ENCODE results near the gene ZBTB7C.

Gene ZBTB7C

GRCh38 chr18:48206887-48207286 is 202.3 kb downstream of the ZBTB7C start:
- DNase-seq = no peak

GRCh38 chr18:48203961-48204666 is 205.1 kb downstream of the ZBTB7C start:
- DNase-seq = no peak

- DNase-seq = no peak
These were observed 205.8 kb downstream of the ZBTB7C start for GRCh38 chr18:48203288-48203945.

- no peak for DNase-seq
These were observed 206.6 kb downstream of the ZBTB7C start for GRCh38 chr18:48202350-48203260.

- DNase-seq = no peak
These were observed 207.2 kb downstream of the ZBTB7C start for GRCh38 chr18:48202006-48202348.

- no peak for DNase-seq
These were observed 207.7 kb downstream of the ZBTB7C start for GRCh38 chr18:48201337-48202005.

- DNase-seq = no peak
These were observed 208.4 kb downstream of the ZBTB7C start for GRCh38 chr18:48200631-48201336.

GRCh38 chr18:48199399-48199798 is 209.8 kb downstream of the ZBTB7C start:
- DNase-seq = no peak

- no peak for DNase-seq
These were observed 211.4 kb downstream of the ZBTB7C start for GRCh38 chr18:48197819-48198218.

GRCh38 chr18:48195787-48196186 is 213.4 kb downstream of the ZBTB7C start:
- no peak for DNase-seq

GRCh38 chr18:48194591-48195181 is 214.5 kb downstream of the ZBTB7C start:
- no peak for DNase-seq

GRCh38 chr18:48193521-48194492 is 215.4 kb downstream of the ZBTB7C start:
- no peak for DNase-seq

GRCh38 chr18:48192542-48192941 is 216.6 kb downstream of the ZBTB7C start:
- DNase-seq = no peak

GRCh38 chr18:48191494-48191893 is 217.7 kb downstream of the ZBTB7C start:
- DNase-seq = peak; percentile 91

GRCh38 chr18:48190994-48191393 is 218.2 kb downstream of the ZBTB7C start:
- no peak for DNase-seq

- DNase-seq = no peak
These were observed 220.6 kb downstream of the ZBTB7C start for GRCh38 chr18:48188609-48189008.

GRCh38 chr18:48186861-48187260 is 222.3 kb downstream of the ZBTB7C start:
- DNase-seq = no peak

- peak; percentile 51 for DNase-seq
These were observed 222.9 kb downstream of the ZBTB7C start for GRCh38 chr18:48186131-48186766.

- DNase-seq = no peak
These were observed 225.1 kb downstream of the ZBTB7C start for GRCh38 chr18:48184118-48184517.

- DNase-seq = no peak
These were observed 225.6 kb downstream of the ZBTB7C start for GRCh38 chr18:48183613-48184012.

All from NCI-H146 (cell line).